ENCODE data around the gene AUNIP.
"Not testable (repeated sequence)": the region's sequence is repeated elsewhere in the genome, so short reads cannot be mapped to it uniquely, and the experiment has no call there.

Gene AUNIP

DNA sequence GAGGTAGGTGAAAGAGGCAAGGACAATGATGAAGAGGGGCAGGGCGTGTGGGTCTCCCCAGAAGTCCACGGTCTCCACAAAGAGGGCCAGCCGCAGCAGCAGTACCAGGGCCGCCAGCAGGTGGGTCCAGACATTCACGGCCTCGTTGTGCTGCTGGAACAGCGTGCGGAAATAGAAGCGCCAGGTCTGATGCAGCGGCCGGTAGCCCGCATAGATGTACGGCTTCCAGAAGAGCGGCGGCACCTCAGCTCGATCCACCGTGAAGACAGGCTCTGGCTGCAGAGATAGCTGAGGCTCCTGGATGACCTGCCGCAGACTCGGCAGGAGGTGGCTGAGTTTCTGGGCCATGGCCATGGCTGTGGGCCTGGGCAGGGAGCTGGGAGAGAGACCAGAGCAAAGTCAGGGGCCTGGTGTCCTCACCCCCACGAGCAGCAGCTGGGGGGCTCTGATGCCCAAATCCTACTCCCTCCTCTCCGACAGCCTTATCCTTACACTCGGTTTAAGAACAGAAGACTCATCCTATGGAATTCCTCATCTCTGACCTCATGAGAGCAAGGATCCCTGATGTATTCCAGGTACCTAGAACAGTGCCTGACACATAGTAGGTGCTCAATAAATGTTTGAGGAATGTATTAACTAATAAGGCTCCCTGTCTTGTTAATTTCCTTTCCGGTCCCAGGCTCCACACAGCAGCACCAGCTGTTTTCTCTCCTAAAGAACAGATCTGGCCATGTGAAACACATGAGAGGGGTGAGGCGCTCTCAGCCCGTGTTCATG lies 4.4 kb upstream of the AUNIP start:
- DNase-seq: no peak

DNA sequence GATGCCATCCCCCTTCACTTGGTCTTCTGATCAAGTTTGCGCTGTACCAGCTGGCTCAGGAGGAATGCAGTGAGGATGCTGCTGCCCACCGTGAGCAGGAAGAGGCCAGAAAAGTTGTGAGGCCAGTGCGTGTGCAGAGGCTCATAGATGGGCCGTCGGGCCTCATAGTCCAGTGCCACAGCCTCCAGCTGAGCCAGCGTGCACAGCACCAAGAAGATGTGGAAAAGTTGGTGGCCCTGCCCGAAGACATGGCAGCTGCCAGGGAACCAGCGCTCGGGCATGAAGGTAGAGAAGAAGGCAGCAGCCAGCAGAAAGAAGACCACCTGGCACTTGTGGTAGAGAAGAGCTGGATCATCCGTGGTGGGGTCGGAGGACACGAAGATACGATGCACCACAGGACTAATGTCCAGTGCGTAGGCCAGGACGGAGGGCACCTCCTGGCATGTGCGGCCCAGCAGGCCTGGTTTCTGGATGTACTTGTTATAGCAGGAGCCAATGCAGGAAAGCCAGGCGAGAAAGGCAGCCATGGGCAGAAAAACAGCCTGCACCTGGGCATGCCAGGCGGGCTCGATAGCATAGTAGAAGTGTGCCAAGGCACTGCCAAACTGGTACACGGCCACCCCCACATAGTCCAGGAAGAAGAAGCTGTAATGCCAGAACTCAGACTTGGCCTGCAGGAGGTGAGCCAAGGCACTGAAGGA lies 3.7 kb upstream of the AUNIP start:
- no peak for DNase-seq

DNA sequence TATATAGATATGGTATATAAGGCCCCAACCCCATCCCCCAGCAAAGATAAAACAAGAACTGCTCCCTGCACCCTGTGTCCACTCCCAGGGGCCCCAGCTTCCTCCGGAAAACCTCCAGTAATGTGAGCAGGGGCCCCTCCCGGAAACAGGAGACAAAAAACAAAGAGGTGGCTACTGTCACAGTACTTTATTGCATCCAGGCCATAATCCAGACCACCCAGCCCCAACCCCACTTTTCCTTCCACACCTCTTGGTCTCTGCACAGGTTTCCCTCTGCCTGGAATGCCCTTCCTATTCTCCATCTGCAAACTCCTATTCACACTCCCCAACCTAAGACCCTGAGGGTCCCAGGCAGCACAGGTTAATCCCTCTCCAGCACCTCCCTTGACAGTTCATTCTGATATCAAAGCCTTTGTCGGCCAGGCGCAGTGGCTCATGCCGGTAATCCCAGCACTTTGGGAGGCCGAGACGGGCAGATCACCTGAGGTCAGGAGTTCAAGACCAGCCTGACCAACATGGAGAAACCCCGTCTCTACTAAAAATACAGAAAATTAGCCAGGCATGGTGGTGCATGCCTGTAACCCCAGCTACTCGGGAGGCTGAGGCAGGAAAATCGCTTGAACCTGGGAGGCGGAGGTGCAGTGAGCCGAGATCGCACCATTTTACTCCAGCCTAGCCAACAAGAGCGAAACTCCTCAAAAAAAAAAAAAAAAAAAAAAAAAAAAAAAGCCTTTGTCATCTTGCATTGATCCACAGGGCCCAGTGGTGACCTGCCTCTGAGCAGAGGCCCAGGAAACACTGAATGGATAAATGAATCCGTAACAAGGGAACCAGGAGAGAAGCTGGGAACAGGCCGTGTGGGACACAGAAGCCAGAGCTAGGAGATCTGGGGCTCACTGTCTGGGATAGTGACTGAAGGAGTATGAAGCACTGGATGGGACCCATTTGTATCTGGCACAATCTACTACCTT lies 2.3 kb upstream of the AUNIP start:
- no peak for DNase-seq

DNA sequence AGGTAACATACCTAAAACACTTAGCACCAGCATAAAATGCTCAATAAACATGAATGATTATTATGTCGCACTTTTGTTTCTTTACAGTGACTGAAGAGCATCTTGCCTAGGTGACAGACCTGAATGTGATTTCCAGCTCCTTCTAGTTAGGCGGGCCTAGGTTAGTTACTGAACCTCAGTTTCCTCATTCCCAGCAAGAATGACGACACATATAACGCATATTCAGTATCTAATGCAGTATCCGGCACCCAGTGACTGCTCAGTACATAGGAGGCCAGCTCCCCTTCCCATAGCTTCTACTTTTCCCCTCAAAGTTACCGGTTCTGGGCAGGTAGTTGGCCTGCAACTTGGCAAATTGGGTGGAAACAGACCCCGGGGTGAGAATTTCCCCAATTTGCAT lies 763 bp downstream of the AUNIP start:
- no peak for DNase-seq

DNA sequence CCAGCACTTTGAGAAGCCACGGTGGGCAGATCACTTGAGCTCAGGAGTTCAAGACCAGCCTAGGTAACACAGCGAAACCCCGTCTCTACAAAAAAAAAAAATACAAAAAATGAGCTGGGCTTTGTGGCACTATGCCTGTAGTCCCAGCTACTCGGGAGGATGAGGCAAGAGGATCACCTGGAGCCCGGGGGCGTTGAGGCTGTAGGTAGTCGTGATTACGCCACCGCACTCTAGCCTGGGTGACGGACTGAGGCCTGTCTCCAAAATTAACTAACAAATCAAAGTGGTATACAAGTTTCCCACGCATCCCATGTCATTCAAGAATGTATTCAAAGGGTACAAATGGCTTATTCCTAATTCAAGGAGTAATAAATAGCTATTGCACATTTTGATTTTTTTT lies 2.4 kb downstream of the AUNIP start:
- DNase-seq: no peak

DNA sequence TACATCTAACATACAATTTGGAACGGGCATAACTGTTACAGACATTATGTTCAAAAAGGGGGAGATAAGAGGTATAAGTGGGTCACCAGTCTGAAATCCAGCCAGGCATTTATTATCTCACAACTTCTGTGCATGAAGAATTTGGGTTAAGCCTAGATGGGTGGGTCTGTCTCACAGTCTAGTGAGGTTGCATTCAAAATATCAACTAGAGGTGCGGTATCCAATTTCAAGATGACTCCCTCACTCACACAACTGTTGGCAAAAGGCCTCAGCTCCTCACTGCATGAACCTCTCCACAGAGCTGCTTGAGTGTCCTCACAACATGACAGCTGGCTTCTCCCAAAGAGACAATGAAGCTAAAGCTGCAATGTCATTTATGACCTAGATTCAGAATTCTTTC lies 4.7 kb downstream of the AUNIP start:
- no peak for DNase-seq

DNA sequence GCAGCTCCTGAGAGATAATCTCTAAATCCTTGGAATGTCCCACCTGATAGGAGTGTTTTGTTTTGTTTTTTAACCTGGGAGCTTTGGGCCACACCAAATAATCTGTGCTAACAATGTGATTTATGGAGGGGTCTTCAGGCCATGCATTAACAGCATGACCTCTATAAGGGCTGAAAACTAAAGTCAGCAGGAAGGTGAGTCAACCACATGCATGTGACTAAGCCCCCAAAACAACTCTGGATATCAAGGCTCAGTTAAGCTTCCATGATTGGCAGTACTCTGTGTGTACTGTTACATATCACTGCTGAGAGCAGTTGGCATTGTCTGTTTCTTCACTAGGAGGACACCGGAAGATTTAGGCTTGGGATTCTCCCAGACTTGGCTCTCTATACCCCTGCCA lies 10.7 kb downstream of the AUNIP start:
- DNase-seq: no peak

DNA sequence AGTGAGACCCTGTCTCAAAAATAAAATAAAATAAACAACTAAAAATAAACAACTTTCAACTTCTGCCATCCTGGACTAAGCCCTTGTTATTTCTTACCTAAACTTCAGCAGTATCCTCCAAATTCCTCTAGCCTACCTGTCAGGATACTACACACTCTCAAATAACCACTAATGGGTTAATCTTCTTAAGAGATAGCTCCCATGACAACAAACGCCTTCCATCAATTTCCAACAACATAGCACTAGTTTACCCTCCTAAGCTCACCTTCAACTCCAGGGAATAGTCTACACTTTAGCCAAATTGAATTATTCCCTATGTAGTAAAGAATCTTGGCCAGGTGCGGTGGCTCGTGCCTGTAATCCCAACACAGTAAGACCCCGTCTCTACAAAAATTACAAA lies 11.3 kb downstream of the AUNIP start:
- no peak for DNase-seq

DNA sequence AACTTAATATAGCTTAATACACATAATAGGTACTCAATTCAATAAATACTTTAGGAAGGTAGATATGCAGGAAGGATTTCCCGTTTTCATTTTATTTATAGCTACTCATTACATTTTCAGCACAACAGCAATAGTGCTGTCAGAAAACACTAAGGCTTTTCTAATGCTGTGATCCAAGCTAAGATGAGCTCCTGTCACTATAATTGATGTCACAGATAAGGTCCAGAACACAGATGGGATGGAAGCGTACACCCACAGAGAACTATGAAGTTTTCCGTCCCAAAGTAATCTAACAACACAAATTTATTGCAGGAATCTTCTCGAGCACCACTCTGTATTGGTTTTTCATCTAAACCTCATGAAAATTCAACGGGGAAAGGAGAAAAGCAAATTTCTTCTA lies 13.6 kb downstream of the AUNIP start:
- DNase-seq: no peak

DNA sequence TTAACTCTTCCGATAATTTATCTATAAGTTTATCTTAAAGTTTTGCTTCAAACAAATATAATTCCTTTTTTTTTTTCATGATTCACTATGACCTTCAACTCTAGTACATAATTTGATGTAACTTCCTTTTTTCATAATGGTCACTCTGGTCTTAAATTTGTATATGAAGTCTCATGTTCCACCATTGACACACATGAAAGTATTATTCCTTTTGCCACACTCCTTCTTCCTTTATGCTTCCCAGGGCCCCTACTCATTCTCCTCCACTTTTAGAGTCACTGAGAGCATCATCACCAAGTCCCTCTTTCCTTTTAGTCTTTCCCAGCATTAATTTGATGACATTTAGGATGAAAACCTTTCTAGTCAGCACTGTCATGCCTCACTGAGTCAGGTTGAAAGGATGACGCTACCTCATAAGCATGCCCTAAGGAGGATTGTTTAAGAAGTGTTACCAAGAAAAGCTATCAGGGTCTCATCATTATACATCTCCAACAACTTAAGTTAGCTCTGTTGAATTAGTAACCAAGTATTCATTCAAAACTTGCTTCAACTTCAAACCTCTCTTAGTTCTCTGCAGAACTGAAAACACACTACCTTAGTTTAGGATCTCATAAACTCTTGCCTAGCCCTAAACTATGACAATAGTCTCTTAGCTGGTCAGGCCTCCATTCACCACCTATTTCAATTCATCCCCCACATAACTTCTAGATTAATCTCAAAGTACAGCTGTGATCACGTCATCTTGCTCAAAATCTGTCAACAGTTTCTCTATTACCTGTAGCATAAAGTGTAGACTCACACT lies 14.5 kb downstream of the AUNIP start:
- no peak for DNase-seq

DNA sequence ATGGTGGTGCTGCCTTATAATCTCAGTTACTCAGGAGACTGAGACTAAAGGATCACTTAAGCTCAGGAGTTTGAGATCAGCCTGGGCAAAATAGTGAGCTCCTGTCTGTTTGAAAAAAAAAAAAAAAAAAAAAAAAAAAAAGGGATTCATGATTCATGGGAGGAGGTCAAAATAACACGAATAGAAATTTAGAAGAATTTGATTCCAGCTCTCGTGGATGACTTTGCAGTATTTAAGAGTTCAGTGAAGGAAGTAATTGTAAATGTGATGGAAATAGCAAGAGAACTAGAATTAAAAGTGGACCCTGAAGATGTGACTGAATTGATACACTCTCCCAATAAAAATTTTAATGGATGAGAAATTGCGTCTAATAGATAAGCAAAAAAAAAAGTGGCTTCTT lies 15.8 kb downstream of the AUNIP start:
- no peak for DNase-seq

DNA sequence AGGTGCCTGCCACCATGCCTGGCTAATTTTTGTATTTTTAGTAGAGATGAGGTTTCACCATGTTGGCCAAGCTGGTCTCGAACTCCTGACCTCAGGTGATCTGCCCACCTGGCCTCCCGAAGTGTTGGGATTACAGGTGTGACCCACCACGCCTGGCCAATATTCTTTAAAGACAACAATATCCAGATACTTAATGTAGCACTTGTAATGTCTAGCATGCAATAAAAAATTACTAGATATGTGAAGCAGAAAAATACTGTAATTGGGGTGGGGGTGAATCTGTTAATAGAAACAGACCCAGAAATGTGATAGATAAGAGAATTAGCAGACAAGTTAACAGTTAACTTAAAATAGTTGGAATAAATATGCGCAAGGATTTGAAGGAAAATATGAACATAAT lies 19.4 kb downstream of the AUNIP start:
- DNase-seq: not testable (repeated sequence)

DNA sequence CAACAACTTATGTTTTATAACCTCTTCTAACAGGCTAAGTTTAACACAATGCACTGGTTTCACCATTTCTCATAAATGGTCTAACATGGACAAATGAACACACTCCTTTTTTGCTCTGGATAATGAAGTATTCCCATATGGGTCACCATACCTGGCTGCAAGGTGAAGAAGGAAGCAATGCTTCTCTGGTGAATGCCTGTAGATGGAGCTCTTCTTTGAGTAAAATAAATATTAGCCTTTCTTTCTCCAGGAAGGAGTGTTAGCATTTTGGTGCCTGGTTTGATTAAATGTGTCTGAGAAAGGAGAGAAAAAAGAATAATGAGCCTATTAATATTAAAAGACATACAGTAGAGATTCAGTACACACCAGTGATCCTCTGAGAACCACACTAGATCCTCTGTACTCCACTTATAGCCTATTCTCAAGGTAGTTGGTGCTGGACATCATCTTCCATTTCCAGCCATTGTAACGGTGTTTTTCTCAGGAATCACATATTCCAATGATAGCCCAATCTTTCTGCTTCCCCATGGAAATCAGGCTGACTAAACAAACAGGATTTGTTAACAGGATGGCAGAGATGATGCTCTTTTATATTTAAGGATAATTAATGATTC lies 21.9 kb downstream of the AUNIP start:
- DNase-seq: no peak

DNA sequence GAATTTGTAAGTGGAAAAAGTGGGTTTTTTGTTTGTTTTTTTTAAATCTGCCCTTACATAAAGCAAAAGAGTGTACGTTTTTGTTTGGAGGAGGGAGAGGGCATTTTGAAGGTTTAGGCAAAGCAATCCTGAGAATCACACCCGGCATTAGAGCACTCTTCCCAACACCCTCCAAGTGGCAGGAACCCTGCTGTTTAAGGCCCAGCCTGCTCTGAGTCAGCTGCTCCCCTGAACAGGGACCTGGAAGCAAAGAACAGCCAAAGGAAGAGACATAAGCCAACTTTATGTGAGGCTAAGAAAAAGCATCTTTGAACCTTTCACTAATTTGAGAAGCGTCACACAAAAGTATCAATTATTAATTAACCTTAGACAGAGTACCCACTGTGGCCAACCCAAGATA lies 22.6 kb downstream of the AUNIP start:
- DNase-seq: no peak

DNA sequence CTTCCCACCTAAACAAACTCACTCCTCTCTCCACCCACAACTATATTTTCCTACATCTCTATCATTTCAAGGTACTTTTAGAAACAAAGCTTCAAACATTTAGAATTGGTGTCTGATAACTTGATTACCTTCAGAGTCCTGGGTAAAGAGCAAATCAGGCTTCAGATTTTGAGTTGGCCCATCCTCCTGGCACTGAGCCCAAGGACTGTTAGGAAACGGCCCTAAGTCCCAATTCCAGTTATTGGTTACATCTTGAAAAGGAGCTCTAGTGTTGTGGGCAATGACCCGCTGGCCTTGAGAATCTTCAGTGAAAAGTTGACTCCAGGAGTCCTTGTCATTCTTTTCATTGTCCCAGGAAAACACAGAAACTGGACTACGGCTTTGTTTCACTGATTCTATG lies 24.4 kb downstream of the AUNIP start:
- no peak for DNase-seq

DNA sequence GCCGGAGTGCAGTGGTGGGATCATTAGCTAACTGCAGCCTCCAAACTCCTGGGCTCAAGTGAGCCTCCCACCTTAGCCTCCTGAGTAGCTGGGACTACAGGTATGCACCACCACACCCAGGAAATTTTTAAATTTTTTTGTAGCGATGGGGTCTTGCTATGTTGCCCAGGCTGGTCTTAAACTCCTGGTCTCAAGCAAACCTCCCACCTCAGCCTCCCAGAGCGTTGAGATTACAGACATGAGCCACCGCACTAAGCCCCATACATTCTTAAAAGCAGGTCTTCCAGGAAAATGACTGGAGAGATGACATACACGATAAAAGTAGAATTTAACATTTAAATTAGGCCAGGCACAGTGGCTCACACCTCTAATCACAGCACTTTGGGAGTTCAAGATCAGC lies 26.1 kb downstream of the AUNIP start:
- DNase-seq: no peak

DNA sequence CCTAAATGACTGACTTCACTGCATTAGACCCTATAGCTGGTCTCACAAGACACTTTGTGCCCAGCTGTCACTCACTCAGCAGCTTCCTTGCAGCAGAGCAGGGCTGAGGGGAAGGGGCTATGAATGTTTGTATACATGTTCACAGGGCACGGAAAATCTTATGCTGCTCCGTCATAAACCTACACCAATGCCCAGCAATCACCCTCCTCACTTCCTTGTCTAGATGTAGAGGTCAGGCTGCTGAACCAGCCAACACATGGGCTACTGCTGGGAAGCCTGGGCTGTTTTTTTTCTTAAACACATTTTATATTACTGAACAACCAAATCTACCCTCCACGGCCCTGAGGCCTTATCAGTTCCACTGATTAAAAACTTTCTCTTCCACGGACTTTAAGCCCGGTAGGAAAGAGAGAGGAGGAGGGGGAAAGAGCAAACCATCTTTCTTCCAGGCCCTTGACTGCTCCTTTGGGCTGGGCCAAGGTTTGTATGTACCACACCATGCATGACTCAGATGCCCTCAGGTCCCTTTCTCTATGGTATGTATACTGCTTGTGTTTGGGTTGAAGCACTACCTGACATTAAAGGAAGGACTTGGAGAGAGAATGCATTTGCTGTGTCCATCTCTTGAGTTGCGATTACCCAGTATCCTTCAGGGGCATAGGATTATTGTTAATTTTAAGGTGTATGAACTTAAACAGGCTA lies 26.8 kb downstream of the AUNIP start:
- no peak for DNase-seq

DNA sequence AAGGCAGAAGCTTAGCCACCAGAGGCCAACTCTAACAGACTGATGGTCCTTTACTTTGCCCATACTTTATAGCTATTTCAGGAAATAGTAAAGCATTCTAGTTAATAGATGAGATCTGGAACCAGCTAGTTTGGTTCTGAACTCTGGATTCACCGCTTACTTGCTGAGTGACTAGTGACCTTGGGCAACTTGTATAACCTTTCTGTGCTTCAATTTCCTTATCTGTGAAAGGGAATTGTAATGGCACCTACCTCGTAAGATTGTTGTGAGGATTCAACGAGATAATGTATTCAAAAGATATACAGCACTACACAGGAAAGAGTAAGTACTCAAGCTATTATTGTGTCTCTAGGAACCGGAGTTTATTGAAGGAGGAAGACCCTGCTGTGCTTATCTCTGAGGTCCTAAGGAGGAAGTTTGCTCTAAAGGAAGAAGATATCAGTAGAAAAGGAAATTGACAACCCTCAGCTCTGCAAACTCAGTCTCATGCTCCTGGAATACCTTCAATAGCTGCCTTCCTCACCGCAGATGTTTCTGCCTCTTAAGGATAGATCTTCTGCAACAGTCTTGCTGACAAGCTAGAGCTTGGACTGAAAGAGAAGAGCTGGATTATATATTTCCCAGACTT lies 27.6 kb downstream of the AUNIP start:
- no peak for DNase-seq

DNA sequence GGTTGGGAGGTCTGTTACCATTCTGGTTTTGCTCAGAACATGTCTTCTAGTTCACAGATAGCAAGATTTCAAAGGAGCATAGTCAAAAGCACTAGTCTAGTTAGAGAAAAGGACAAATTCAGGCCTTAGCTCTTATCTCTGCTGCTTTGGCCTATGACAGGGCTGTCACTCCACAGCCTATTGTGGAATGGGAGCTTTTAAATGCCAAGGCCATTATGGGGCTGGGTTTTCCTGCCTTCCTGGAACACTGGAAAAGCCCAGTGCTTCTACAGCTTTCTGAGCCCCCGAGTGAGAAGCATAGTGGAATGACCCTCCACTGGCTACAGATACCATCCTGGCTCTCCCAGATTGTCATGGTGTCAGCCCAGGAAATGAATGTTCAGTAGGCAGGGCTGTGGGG lies 30.2 kb downstream of the AUNIP start:
- DNase-seq: no peak

DNA sequence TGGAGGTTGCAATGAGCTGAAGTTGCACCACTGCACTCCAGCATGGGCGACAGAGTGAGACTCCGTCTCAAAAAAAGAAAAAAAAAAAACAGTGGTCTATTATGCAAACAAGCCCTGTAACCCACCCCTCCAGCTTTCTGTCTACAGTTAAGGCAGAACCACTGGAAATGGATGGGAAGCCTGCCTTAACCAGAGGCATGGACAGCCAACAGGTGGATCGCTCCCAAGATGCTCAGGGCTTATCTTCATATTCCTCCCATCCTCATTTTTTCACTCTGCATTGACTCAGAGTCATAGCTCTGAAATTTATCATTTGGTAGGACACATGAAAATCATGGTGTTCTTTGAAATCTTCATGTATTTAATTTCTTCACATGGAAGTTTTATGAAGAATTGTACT lies 30.8 kb downstream of the AUNIP start:
- DNase-seq: no peak

DNA sequence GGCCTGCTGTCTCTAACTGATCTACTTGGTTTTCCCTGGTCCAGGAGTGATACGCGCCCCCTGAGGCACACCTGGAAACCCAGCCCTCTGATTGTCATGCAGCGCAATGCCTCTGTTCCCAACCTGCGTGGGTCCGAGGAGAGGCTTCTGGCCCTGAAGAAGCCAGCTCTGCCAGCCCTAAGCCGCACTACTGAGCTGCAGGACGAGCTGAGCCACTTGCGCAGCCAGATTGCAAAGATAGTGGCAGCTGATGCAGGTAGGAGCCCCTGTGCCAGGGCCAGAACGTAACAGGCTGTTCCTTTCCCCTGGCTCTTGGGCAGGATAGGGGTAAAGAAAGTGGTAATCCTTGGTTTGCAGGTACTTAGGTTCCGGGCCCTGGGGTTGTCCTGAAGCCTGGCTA lies 32.7 kb downstream of the AUNIP start:
- DNase-seq: no peak
